Lower leg skin (tissue), 4 donors: ENCODE results near the gene MRPL50. TPM values are rescaled to one million over a fixed set of nuclear protein-coding genes. Genes with fewer than 3 reads are reported as not detected.

Experiments used
- DNase-seq, 2 donors: peaks; one replicate each; pipeline ENCODE4 v3.0.0-alpha.2; 2019; ENCODE audit warnings: low spot score in 2 of 2
- H3K4me3 ChIP-seq: fragments of 200-600 bp; sonication (generic); 2 replicates; pipeline ENCODE4 v1.5.1; 2017; ENCODE audit warnings: mild to moderate bottlenecking, low read depth; ENCODE audit not compliant: poor library complexity, severe bottlenecking
- POLR2A ChIP-seq, 2 donors: fragments of 450-650 bp; IDR thresholded peaks; one replicate each; pipeline ENCODE4 v1.6.1; 2016 to 2017; ENCODE audit warnings: antibody characterized with exemption in 2 of 2, mild to moderate bottlenecking in 1 of 2, moderate library complexity in 1 of 2
- WGBS, 2 donors: methylation state at CpG; one replicate each; pipeline ENCODE4 v1.1.5; 2018; 5-methylcytosine and 5-hydroxymethylcytosine counted together
- intact Hi-C: fragments of 100-400 bp; cut with DNase I; formaldehyde crosslinking; loops from one replicate; pipeline ENCODE4 v1.15.0; 2023; ENCODE audit warnings: low total_unique reads
- total RNA-seq, 4 donors: library from RNA; depleted of rRNA; stranded (reverse); fragments of >200 nt; gene quantifications; one replicate each; pipeline ENCODE4 v1.1.0, GENCODE V29; 2016
- TF ChIP-seq, protein P1 (sequence below), 3 donors: fragments of 450-650 bp; IDR thresholded peaks; one replicate each; pipeline ENCODE4 v1.5.1; 2016; ENCODE audit warnings: antibody characterized with exemption in 3 of 3, mild to moderate bottlenecking in 3 of 3, moderate library complexity in 2 of 3

MRPL50 gene
- total RNA-seq: 1 to 10 TPM; 3.8 to 9.3 (median 7.5) TPM

GRCh38 chr9:101398068-101398929, at the start of gene MRPL50, which contains the start of gene ZNF189:
Gene MRPL50, minus strand, starts transcription at chr9:101398618. Its CDS starts 26 bp downstream, at chr9:101398592.
Gene ZNF189, plus strand, starts transcription at chr9:101398851. Its CDS starts 306 bp downstream, at chr9:101399157.
- TF ChIP-seq, protein P1, sequence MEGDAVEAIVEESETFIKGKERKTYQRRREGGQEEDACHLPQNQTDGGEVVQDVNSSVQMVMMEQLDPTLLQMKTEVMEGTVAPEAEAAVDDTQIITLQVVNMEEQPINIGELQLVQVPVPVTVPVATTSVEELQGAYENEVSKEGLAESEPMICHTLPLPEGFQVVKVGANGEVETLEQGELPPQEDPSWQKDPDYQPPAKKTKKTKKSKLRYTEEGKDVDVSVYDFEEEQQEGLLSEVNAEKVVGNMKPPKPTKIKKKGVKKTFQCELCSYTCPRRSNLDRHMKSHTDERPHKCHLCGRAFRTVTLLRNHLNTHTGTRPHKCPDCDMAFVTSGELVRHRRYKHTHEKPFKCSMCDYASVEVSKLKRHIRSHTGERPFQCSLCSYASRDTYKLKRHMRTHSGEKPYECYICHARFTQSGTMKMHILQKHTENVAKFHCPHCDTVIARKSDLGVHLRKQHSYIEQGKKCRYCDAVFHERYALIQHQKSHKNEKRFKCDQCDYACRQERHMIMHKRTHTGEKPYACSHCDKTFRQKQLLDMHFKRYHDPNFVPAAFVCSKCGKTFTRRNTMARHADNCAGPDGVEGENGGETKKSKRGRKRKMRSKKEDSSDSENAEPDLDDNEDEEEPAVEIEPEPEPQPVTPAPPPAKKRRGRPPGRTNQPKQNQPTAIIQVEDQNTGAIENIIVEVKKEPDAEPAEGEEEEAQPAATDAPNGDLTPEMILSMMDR (IDR thresholded peaks at IDR 0.05): no peak
- peak in 1 of 2 donors; percentile 22 for TF ChIP-seq POLR2A (IDR thresholded peaks at IDR 0.05)
- 0 to 1% methylated on average over 44 of the region's 44 CpGs for WGBS, 2 donors
- intact Hi-C loops: no loop called here

DNA sequence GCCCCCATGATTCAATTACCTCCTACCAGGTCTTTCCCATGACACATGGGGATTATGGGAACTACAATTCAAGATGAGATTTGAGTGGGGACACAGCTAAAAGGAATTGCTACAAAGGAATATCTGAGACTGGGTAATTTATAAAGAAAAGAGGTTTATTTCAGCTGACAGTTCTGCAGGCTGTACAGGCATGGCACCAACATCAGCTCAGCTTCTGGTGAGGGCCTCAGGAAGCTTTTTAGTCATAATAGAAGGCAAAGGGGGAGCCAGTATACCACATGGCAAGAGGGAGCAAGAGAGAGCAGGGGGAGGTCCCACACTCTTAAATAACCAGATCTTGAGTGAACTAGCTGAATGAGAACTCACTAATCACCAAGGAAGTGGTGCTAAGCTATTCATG, 48.3 kb upstream of the MRPL50 start:
- no peak overlapping the region for H3K4me3 ChIP-seq
- DNase-seq: no peak
- intact Hi-C loops: no loop called here
- TF ChIP-seq POLR2A (IDR thresholded peaks at IDR 0.05): no peak
- TF ChIP-seq, protein P1 (IDR thresholded peaks at IDR 0.05): no peak

More at GRCh38 chr9:101398068-101398929, at the start of gene MRPL50, which contains the start of gene ZNF189:
- peak; percentile 99 for DNase-seq
- peak within 1 kb of the TSS; percentile 68 for H3K4me3 ChIP-seq

DNA sequence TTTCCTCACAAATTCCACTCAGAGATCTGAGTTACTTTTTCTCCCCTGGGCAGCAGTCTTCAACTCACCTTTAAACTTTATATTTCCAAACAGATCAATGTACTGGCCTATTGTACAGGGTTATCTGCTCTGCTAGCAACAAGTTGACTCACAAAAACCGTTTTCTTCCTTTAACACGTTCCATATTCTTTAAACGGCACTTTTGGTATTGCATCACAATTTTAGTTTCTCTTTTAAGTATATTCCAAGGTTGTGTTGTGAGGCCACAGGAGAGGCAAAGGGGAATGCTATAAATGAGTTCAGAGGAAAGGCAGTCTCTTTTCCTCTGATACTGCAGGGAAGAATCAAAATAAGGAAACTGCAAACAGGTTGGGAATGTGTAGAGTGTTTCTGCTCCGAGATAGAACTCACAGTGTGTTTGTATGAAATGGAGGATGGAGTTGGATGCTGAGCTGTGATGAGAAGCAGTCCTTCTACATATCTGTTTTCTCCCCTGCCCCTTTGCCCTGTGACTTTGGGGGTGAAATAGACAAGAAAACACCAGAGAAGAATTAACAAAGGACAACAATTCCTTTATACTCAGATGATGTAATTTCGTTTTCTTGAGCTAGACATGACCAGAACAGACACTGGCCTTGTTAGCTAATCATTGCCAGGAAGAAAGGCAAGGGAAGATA, 47.1 kb upstream of the MRPL50 start:
- TF ChIP-seq, protein P1 (IDR thresholded peaks at IDR 0.05): no peak
- no peak for TF ChIP-seq POLR2A (IDR thresholded peaks at IDR 0.05)
- 49 to 51% methylated on average over 5 of the region's 5 CpGs for WGBS, 2 donors
- intact Hi-C loops: no loop called here
- no peak for DNase-seq
- H3K4me3 ChIP-seq: no peak overlapping the region

- H3K4me3 ChIP-seq: no peak overlapping the region
- TF ChIP-seq, protein P1 (IDR thresholded peaks at IDR 0.05): no peak
- no peak for TF ChIP-seq POLR2A (IDR thresholded peaks at IDR 0.05)
- intact Hi-C loops: loop anchor here (5.0 kb wide), 1 partner anchor 1564 kb away; no protein-coding TSS in a partner anchor
- WGBS, 2 donors: 68 to 70% methylated on average over 9 of the region's 9 CpGs
- no peak for DNase-seq
These were observed 45.0 kb upstream of the MRPL50 start for GRCh38 chr9:101443364-101443771.

- intact Hi-C loops: loop anchor here (5.0 kb wide), 1 partner anchor 1565 kb away; no protein-coding TSS in a partner anchor
- 67 to 71% methylated on average over 3 of the region's 3 CpGs for WGBS, 2 donors
- no peak for DNase-seq
- TF ChIP-seq POLR2A (IDR thresholded peaks at IDR 0.05): no peak
- TF ChIP-seq, protein P1 (IDR thresholded peaks at IDR 0.05): no peak
- H3K4me3 ChIP-seq: no peak overlapping the region
These were observed 44.3 kb upstream of the MRPL50 start for GRCh38 chr9:101442736-101443135.
